HepG2 (cell line): ENCODE results near the gene MRPL14. TPM values are rescaled to one million over a fixed set of nuclear protein-coding genes. Genes with fewer than 3 reads are reported as not detected.

ENCODE experiments used
- CBX1 ChIP-seq: IDR thresholded peaks from one replicate; pipeline ENCODE4 v1.6.1; 2016; ENCODE audit warnings: antibody characterized with exemption, low read depth
- CCAR2 ChIP-seq: fragments of 200-400 bp; formaldehyde crosslinking; optimal IDR thresholded peaks from 2 replicates; pipeline ENCODE3; 2018; ENCODE audit warnings: low read depth, mild to moderate bottlenecking, low read length, moderate library complexity
- GATAD2A ChIP-seq: IDR thresholded peaks from 2 replicates; pipeline ENCODE4 v1.6.1; 2016
- HOXA3 ChIP-seq: sonication (generic); formaldehyde crosslinking; IDR thresholded peaks from 2 replicates; pipeline ENCODE4 v1.5.0; 2020; ENCODE audit warnings: missing genetic modification reagents
- MATR3 ChIP-seq: sonication (generic); formaldehyde crosslinking; IDR thresholded peaks from 2 replicates; pipeline ENCODE4 v1.4.0; 2020; ENCODE audit warnings: missing genetic modification reagents
- MBD4 ChIP-seq: IDR thresholded peaks from 2 replicates; pipeline ENCODE4 v1.6.1; 2012; ENCODE audit warnings: low read length, inconsistent platforms, borderline replicate concordance
- MYC ChIP-seq: sonication (generic); formaldehyde crosslinking; IDR thresholded peaks from 2 replicates; pipeline ENCODE4 v1.9.0; 2021; ENCODE audit warnings: missing genetic modification reagents, borderline replicate concordance
- NRL ChIP-seq: sonication (generic); formaldehyde crosslinking; IDR thresholded peaks from 2 replicates; pipeline ENCODE4 v1.5.0; 2020; ENCODE audit warnings: missing genetic modification reagents, mild to moderate bottlenecking, moderate library complexity, borderline replicate concordance
- TBL1XR1 ChIP-seq: fragments of 150-350 bp; IDR thresholded peaks from 2 replicates; pipeline ENCODE4 v1.6.1; 2014; ENCODE audit warnings: borderline replicate concordance, low read length; ENCODE audit not compliant: partially characterized antibody
- ZFY ChIP-seq: sonication (generic); formaldehyde crosslinking; IDR thresholded peaks from 2 replicates; pipeline ENCODE4 v1.4.0; 2020; ENCODE audit warnings: missing genetic modification reagents
- ZNF720 ChIP-seq: sonication (generic); formaldehyde crosslinking; IDR thresholded peaks from 2 replicates; pipeline ENCODE4 v1.4.0; 2020; ENCODE audit warnings: missing genetic modification reagents
- polyA plus RNA-seq, 8 experiments: library from polyadenylated mRNA; depleted of rRNA in 3 of 8; stranded (reverse) in 7 of 8; unstranded in 1 of 8; fragments of >200 nt; fragmentation: Illumina TruSeq in 4 of 8; extraction: Trizol in 4 of 8; gene quantifications; 2 replicates each; pipeline versions ENCODE4 v1.2.1 to v1.2.3, GENCODE V29; 2011 to 2016; ENCODE audit warnings: low read depth in 4 of 8, missing spikeins in 1 of 8, mixed read lengths in 1 of 8; ENCODE audit not compliant: insufficient read depth in 1 of 8
- total RNA-seq, 5 experiments: library from RNA; depleted of rRNA; stranded (reverse); fragments of >200 nt; fragmentation: Illumina TruSeq; extraction: Trizol; gene quantifications; 2 replicates each; pipeline ENCODE4 v1.2.3, GENCODE V29; 2016; ENCODE audit warnings: low read depth in 1 of 5
- TF ChIP-seq, protein P1 (sequence below): sonication (generic); formaldehyde crosslinking; IDR thresholded peaks from 2 replicates; pipeline ENCODE4 v1.8.0; 2022; ENCODE audit warnings: missing genetic modification reagents, mild to moderate bottlenecking, borderline replicate concordance
- TF ChIP-seq, protein P2 (sequence below): IDR thresholded peaks from 2 replicates; pipeline ENCODE4 v1.6.1; 2016; ENCODE audit warnings: missing genetic modification reagents, missing compliant biosample characterization
- TF ChIP-seq, protein P3 (sequence below): sonication (generic); formaldehyde crosslinking; IDR thresholded peaks from 2 replicates; pipeline ENCODE4 v1.4.0; 2020; ENCODE audit warnings: mild to moderate bottlenecking, missing genetic modification reagents
- TF ChIP-seq, protein P4 (sequence below): sonication (generic); formaldehyde crosslinking; IDR thresholded peaks from 2 replicates; pipeline ENCODE4 v1.9.0; 2021; ENCODE audit warnings: missing genetic modification reagents, borderline replicate concordance

MRPL14 gene
- total and polyA plus RNA-seq, 2 of the 13 experiments (the other 11 are each of a cell fraction or from before 2014, with no cell fraction given) = 157 to 178 TPM

GRCh38 chr6:44078827-44079671 lies 48.2 kb downstream of the MRPL14 start (continued):
- TF ChIP-seq, protein P1, sequence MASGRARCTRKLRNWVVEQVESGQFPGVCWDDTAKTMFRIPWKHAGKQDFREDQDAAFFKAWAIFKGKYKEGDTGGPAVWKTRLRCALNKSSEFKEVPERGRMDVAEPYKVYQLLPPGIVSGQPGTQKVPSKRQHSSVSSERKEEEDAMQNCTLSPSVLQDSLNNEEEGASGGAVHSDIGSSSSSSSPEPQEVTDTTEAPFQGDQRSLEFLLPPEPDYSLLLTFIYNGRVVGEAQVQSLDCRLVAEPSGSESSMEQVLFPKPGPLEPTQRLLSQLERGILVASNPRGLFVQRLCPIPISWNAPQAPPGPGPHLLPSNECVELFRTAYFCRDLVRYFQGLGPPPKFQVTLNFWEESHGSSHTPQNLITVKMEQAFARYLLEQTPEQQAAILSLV (CRISPR knock-in tag) = no peak
- TF ChIP-seq CBX1 = peak; percentile 33
- TF ChIP-seq MYC (CRISPR knock-in tag) = 0 out of 2 replicates have a peak, but pooled peaks have one; percentile 19
- TF ChIP-seq CCAR2 = no peak
- TF ChIP-seq HOXA3 (CRISPR knock-in tag) = peak; percentile 33; the same call in 1 of the 2 replicates
- TF ChIP-seq MATR3 (CRISPR knock-in tag) = no peak
- TF ChIP-seq, protein P2, sequence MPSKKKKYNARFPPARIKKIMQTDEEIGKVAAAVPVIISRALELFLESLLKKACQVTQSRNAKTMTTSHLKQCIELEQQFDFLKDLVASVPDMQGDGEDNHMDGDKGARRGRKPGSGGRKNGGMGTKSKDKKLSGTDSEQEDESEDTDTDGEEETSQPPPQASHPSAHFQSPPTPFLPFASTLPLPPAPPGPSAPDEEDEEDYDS = peak; percentile 55; the same call in 1 of the 2 replicates
- TF ChIP-seq, protein P3, sequence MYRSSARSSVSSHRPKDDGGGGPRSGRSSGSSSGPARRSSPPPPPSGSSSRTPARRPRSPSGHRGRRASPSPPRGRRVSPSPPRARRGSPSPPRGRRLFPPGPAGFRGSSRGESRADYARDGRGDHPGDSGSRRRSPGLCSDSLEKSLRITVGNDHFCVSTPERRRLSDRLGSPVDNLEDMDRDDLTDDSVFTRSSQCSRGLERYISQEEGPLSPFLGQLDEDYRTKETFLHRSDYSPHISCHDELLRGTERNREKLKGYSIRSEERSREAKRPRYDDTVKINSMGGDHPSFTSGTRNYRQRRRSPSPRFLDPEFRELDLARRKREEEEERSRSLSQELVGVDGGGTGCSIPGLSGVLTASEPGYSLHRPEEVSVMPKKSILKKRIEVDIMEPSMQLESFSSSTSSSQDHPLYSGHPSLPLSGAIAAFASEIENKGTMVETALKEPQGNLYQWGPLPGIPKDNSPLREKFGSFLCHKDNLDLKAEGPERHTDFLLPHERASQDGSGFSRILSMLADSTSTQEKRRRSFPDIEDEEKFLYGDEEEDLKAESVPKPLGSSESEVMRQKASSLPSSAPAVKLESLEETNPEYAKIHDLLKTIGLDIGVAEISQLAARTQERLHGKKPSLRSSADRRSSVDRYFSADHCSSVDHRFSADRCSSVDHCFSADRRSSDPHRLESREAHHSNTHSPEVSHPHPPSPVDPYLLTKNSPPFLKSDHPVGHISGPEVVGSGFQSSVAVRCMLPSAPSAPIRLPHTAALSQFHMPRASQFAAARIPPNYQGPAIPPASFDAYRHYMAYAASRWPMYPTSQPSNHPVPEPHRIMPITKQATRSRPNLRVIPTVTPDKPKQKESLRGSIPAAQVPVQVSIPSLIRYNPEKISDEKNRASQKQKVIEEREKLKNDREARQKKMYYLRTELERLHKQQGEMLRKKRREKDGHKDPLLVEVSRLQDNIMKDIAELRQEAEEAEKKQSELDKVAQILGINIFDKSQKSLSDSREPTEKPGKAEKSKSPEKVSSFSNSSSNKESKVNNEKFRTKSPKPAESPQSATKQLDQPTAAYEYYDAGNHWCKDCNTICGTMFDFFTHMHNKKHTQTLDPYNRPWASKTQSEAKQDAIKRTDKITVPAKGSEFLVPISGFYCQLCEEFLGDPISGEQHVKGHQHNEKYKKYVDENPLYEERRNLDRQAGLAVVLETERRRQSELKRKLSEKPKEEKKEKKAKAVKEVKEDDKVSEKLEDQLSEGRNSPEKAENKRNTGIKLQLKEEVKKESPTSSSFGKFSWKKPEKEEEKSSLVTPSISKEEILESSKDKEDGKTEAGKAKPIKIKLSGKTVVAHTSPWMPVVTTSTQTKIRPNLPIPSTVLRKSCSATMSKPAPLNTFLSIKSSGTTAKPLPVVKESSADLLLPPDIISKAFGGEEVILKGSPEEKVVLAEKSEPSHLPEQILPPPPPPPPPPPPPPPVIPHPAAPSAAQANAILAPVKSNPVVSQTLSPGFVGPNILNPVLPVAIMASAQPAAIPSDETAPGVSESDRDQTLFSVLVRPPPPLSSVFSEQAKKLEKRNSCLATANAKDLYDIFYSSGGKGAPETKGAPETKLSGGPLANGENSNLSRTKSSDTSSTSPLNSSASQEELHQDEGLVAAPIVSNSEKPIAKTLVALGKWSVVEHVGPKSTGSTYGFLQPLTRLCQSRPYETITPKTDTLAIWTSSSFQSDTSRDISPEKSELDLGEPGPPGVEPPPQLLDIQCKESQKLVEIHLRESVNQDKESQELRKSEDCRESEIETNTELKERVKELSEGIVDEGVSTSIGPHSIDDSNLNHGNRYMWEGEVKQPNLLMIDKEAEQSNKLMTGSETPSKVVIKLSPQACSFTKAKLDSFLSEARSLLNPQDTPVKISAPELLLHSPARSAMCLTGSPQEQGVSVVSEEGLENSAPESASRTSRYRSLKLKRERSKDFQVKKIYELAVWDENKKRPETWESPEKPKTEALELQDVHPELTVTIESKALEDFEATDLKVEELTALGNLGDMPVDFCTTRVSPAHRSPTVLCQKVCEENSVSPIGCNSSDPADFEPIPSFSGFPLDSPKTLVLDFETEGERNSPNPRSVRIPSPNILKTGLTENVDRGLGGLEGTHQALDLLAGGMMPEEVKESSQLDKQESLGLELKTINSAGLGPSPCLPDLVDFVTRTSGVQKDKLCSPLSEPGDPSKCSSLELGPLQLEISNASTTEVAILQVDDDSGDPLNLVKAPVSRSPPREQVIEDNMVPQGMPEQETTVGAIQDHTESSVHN (CRISPR knock-in tag) = 0 out of 2 replicates have a peak, but pooled peaks have one; percentile 63
- TF ChIP-seq ZFY (CRISPR knock-in tag) = peak; percentile 32; the same call in 1 of the 2 replicates
- no peak for TF ChIP-seq MBD4
- peak; percentile 57 for TF ChIP-seq TBL1XR1
- TF ChIP-seq NRL = peak; percentile 69; the same call in 1 of the 2 replicates
- 0 out of 2 replicates have a peak, but pooled peaks have one; percentile 37 for TF ChIP-seq GATAD2A
- TF ChIP-seq, protein P4, sequence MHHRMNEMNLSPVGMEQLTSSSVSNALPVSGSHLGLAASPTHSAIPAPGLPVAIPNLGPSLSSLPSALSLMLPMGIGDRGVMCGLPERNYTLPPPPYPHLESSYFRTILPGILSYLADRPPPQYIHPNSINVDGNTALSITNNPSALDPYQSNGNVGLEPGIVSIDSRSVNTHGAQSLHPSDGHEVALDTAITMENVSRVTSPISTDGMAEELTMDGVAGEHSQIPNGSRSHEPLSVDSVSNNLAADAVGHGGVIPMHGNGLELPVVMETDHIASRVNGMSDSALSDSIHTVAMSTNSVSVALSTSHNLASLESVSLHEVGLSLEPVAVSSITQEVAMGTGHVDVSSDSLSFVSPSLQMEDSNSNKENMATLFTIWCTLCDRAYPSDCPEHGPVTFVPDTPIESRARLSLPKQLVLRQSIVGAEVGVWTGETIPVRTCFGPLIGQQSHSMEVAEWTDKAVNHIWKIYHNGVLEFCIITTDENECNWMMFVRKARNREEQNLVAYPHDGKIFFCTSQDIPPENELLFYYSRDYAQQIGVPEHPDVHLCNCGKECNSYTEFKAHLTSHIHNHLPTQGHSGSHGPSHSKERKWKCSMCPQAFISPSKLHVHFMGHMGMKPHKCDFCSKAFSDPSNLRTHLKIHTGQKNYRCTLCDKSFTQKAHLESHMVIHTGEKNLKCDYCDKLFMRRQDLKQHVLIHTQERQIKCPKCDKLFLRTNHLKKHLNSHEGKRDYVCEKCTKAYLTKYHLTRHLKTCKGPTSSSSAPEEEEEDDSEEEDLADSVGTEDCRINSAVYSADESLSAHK = no peak
- TF ChIP-seq ZNF720 = 0 out of 2 replicates have a peak, but pooled peaks have one; percentile 36
